ENCODE results near the gene CNPY4.

- TF ChIP-seq CTCF (IDR thresholded peaks at IDR 0.05): no peak
- no peak for TF ChIP-seq EZH2 (IDR thresholded peaks at IDR 0.05; ENCODE audit: borderline replicate concordance, insufficient read depth, low read depth, low read length, poor library complexity, severe bottlenecking)
Observed at GRCh38 chr7:100132126-100132525, 12.7 kb downstream of the CNPY4 start.

Measured in B cell (primary cell).